HepG2 (cell line): ENCODE data around the gene UBE3D. TPM values are rescaled to one million over a fixed set of nuclear protein-coding genes. Genes with fewer than 3 reads are reported as not detected.

Experiments used
- ATAC-seq: fragments of 200-7000 bp; cut with Tn5 transposase; 3 replicates; pipeline ENCODE4 v1.9.1; 2020; ENCODE audit warnings: mild to moderate bottlenecking, moderate library complexity
- BruUV-seq: library from RNA; stranded (reverse); fragments of 400-500 nt; replicated peaks from 2 replicates; lab custom pipeline; 2021; lab: Mats Ljungman, UMichigan
- CTCF ChIA-PET: fragments of 300-600 bp; formaldehyde crosslinking; extraction: SDS; loops from one replicate; lab custom pipeline; 2021; ENCODE audit warnings: low total read pairs, inconsistent platforms, low intra/inter-chr PET ratio; lab: Yijun Ruan, JAX
- POLR2A ChIA-PET: fragments of 350-600 bp; sonication (Branson Sonifier 250); formaldehyde crosslinking; loops from one replicate; lab custom pipeline; 2020; ENCODE audit warnings: antibody characterized with exemption, inconsistent platforms; lab: Yijun Ruan, JAX
- DNase-seq: peaks from one replicate; pipeline ENCODE4 v3.0.0-alpha.2; 2015; ENCODE audit warnings: low spot score
- FAIRE-seq: peaks from 3 replicates; lab custom pipeline; 2011; peaks lifted over from hg19 to GRCh38; lab: Jason Lieb, UNC
- H2AFZ ChIP-seq: one replicate; pipeline ENCODE4 v1.6.1; 2011; ENCODE audit warnings: low read length, inconsistent platforms
- H3K27ac ChIP-seq: fragments of 300-600 bp; 3 replicates; pipeline ENCODE4 v1.8.0; 2011; ENCODE audit warnings: mixed run types, mild to moderate bottlenecking, mixed read lengths, low read length, inconsistent platforms; ENCODE audit not compliant: insufficient read depth; ENCODE audit errors: extremely low read length
- H3K27me3 ChIP-seq, 2 experiments: fragments of 200-600 bp in 1 of 2; 2 replicates in 1 of 2; 3 replicates in 1 of 2; pipeline versions ENCODE4 v1.6.0 to v1.8.0; 2011; ENCODE audit warnings: low read length in 2 of 2, mild to moderate bottlenecking in 2 of 2, moderate library complexity in 2 of 2, inconsistent platforms in 1 of 2; ENCODE audit not compliant: insufficient read depth in 2 of 2, control insufficient read depth in 1 of 2
- H3K36me3 ChIP-seq, 2 experiments: fragments of 200-600 bp in 1 of 2; replicated peaks in 1 of 2; 2 replicates in 1 of 2; 3 replicates in 1 of 2; pipeline versions ENCODE4 v1.5.1 to v1.8.0; 2011; ENCODE audit warnings: low read length in 2 of 2, inconsistent platforms in 1 of 2; ENCODE audit not compliant: insufficient read depth in 2 of 2, control insufficient read depth in 1 of 2
- H3K4me1 ChIP-seq: 2 replicates; pipeline ENCODE4 v1.5.1; 2012; ENCODE audit warnings: low read length, inconsistent platforms; ENCODE audit not compliant: insufficient read depth
- H3K4me2 ChIP-seq: 2 replicates; pipeline ENCODE4 v1.6.0; 2011; ENCODE audit warnings: low read depth, low read length, inconsistent platforms
- H3K4me3 ChIP-seq, 3 experiments: fragments of 200-600 bp in 1 of 3; sonication (generic), shearing (Covaris generic) in 1 of 3; replicated peaks in 1 of 3; 2 replicates each; pipeline ENCODE4 v1.5.1; 2011 to 2016; ENCODE audit warnings: low read length in 3 of 3, inconsistent platforms in 2 of 3, low read depth in 2 of 3, mild to moderate bottlenecking in 2 of 3, control low read depth in 1 of 3, mixed read lengths in 1 of 3; ENCODE audit not compliant: insufficient read depth in 1 of 3
- H3K79me2 ChIP-seq: one replicate; pipeline ENCODE4 v1.6.1; 2011; ENCODE audit warnings: low read length, inconsistent platforms; ENCODE audit not compliant: insufficient read depth
- H3K9ac ChIP-seq: 2 replicates; pipeline ENCODE4 v1.6.0; 2011; ENCODE audit warnings: mild to moderate bottlenecking, low read depth, low read length, inconsistent platforms; ENCODE audit not compliant: insufficient read depth
- H3K9me3 ChIP-seq: 2 replicates; pipeline ENCODE4 v1.5.1; 2012; ENCODE audit warnings: mild to moderate bottlenecking, low read length
- H4K20me1 ChIP-seq: 2 replicates; pipeline ENCODE4 v1.6.0; 2011; ENCODE audit warnings: inconsistent platforms, mild to moderate bottlenecking, low read length, moderate library complexity; ENCODE audit not compliant: insufficient read depth
- ASH2L ChIP-seq: fragments of 300-600, 200-600 bp; sonication (generic); IDR thresholded peaks from 2 replicates; pipeline ENCODE4 v1.7.0; 2017; ENCODE audit warnings: low read depth, mild to moderate bottlenecking, moderate library complexity, mixed read lengths, low read length; ENCODE audit not compliant: insufficient read length
- DMTF1 ChIP-seq: sonication (generic); formaldehyde crosslinking; IDR thresholded peaks from 2 replicates; pipeline ENCODE4 v1.4.0; 2020; ENCODE audit warnings: mild to moderate bottlenecking, missing genetic modification reagents
- FOXA3 ChIP-seq: IDR thresholded peaks from 2 replicates; pipeline ENCODE4 v1.6.1; 2016; ENCODE audit warnings: missing genetic modification reagents, missing compliant biosample characterization
- FOXK1 ChIP-seq: sonication (generic); formaldehyde crosslinking; IDR thresholded peaks from 2 replicates; pipeline ENCODE4 v1.4.0; 2020; ENCODE audit warnings: low read depth, missing genetic modification reagents, borderline replicate concordance
- HNRNPUL1 ChIP-seq: fragments of 200-400 bp; formaldehyde crosslinking; IDR thresholded peaks from 2 replicates; pipeline ENCODE4 v1.6.1; 2017; ENCODE audit warnings: low read depth, mild to moderate bottlenecking, low read length, moderate library complexity
- KAT8 ChIP-seq: IDR thresholded peaks from 2 replicates; pipeline ENCODE4 v1.6.1; 2016; ENCODE audit warnings: missing genetic modification reagents, missing compliant biosample characterization
- MAFF ChIP-seq: IDR thresholded peaks from 2 replicates; pipeline ENCODE4 v1.6.1; 2011; ENCODE audit warnings: low read depth, low read length, improper control_type of control experiment
- WIZ ChIP-seq: sonication (generic); formaldehyde crosslinking; IDR thresholded peaks from 2 replicates; pipeline ENCODE4 v1.5.1; 2020; ENCODE audit warnings: mild to moderate bottlenecking, missing genetic modification reagents
- ZHX2 ChIP-seq, 2 experiments: sonication (generic) in 1 of 2; formaldehyde crosslinking in 1 of 2; IDR thresholded peaks; 2 replicates each; pipeline versions ENCODE4 v1.6.1 to v1.9.0; 2014 to 2022; ENCODE audit warnings: antibody characterized with exemption in 1 of 2, borderline replicate concordance in 1 of 2, inconsistent platforms in 1 of 2, low read depth in 1 of 2, missing genetic modification reagents in 1 of 2
- ZNF264 ChIP-seq: sonication (generic); formaldehyde crosslinking; IDR thresholded peaks from 2 replicates; pipeline ENCODE4 v1.4.0; 2020; ENCODE audit warnings: missing genetic modification reagents
- ZNF710 ChIP-seq: sonication (generic); formaldehyde crosslinking; IDR thresholded peaks from 2 replicates; pipeline ENCODE4 v1.5.0; 2020; ENCODE audit warnings: mild to moderate bottlenecking, missing genetic modification reagents, borderline replicate concordance
- ZNF792 ChIP-seq: IDR thresholded peaks from 2 replicates; pipeline ENCODE4 v1.6.1; 2016
- WGBS: methylation state at CpG from one replicate; pipeline ENCODE4 v1.1.6; 2017; ENCODE audit warnings: low lambda C conversion rate; 5-methylcytosine and 5-hydroxymethylcytosine counted together
- in situ Hi-C: cut with HindIII; loops from 2 replicates; pipeline ENCODE4 v1.10.0; 2017; ENCODE audit warnings: low pct_unique_long_range_greater_than_20kb; ENCODE audit not compliant: extremely low pct_ligation_motif_present
- intact Hi-C: fragments of 100-400 bp; cut with micrococcal nuclease; formaldehyde crosslinking; loops from one replicate; pipeline ENCODE4 v1.10.0; 2022; ENCODE audit not compliant: unreplicated experiment
- polyA plus RNA-seq, 8 experiments: library from polyadenylated mRNA; depleted of rRNA in 3 of 8; stranded (reverse) in 7 of 8; unstranded in 1 of 8; fragments of >200 nt; fragmentation: Illumina TruSeq in 4 of 8; extraction: Trizol in 4 of 8; gene quantifications; 2 replicates each; pipeline versions ENCODE4 v1.2.1 to v1.2.3, GENCODE V29; 2011 to 2016; ENCODE audit warnings: low read depth in 4 of 8, missing spikeins in 1 of 8, mixed read lengths in 1 of 8; ENCODE audit not compliant: insufficient read depth in 1 of 8
- total RNA-seq, 5 experiments: library from RNA; depleted of rRNA; stranded (reverse); fragments of >200 nt; fragmentation: Illumina TruSeq; extraction: Trizol; gene quantifications; 2 replicates each; pipeline ENCODE4 v1.2.3, GENCODE V29; 2016; ENCODE audit warnings: low read depth in 1 of 5

Gene UBE3D
- total and polyA plus RNA-seq, 2 of the 13 experiments (the other 11 are each of a cell fraction or from before 2014, with no cell fraction given) = 5.1 to 11.4 TPM

GRCh38 chr6:82987951-82988350, 77.7 kb downstream of the UBE3D start:
- no peak for ATAC-seq
- no peaks in the 10 kb centered on the region for H3K36me3 ChIP-seq
- ChIA-PET POLR2A (no interaction called here), CTCF (no interaction called here)
- in situ Hi-C loops = no loop called here
- 90% methylated on average over 3 of the region's 3 CpGs for WGBS
- no peak overlapping the region for H3K27ac ChIP-seq
- H2AFZ ChIP-seq = no peak overlapping the region
- intact Hi-C loops = no loop called here
- H4K20me1 ChIP-seq = no peaks in the 10 kb centered on the region
- H3K4me2 ChIP-seq = no peak overlapping the region
- TF ChIP-seq ZNF264 (no peak), ZNF710 (CRISPR knock-in tag) (no peak), MAFF (no peak), ZHX2 (IDR thresholded peaks at IDR 0.05; ENCODE audit: low read depth) (no peak), ZHX2 (CRISPR knock-in tag; IDR thresholded peaks at IDR 0.05; ENCODE audit: borderline replicate concordance) (no peak), DMTF1 (no peak), FOXK1 (no peak), FOXA3 (CRISPR knock-in tag) (no peak), ASH2L (no peak), HNRNPUL1 (no peak), ZNF792 (CRISPR knock-in tag) (no peak), KAT8 (CRISPR knock-in tag) (no peak), WIZ (CRISPR knock-in tag) (no peak)
- TF ChIP-seq, all 625 proteins: peak for 0
- no peaks in the 10 kb centered on the region for H3K9me3 ChIP-seq
- DNase-seq = no peak
- no peaks in the 10 kb centered on the region for H3K79me2 ChIP-seq
- H3K4me3 ChIP-seq = no peak overlapping the region
- H3K9ac ChIP-seq = no peak overlapping the region
- no peaks in the 10 kb centered on the region for H3K27me3 ChIP-seq
- FAIRE-seq = no peak
- H3K4me1 ChIP-seq = no peaks in the 10 kb centered on the region
- BruUV-seq = no TSS peak
